CD4-positive, alpha-beta T cell treated with Interleukin-4 for 4 hours (primary cell): ENCODE data around the gene INTS11.

ENCODE experiments used
- DNase-seq: peaks from one replicate; pipeline ENCODE4 v3.0.0-alpha.2; 2020

The INTS11 gene

GRCh38 chr1:1310476-1311053 lies 13.9 kb downstream of the INTS11 start:
- DNase-seq = no peak

GRCh38 chr1:1310109-1310385 lies 14.4 kb downstream of the INTS11 start:
- DNase-seq = no peak

GRCh38 chr1:1309251-1310108 lies 15.0 kb downstream of the INTS11 start:
- DNase-seq = no peak

GRCh38 chr1:1308756-1309250 lies 15.7 kb downstream of the INTS11 start:
- DNase-seq = no peak

GRCh38 chr1:1307923-1308755 lies 16.3 kb downstream of the INTS11 start, which contains the start of the genes ACAP3 and PUSL1:
TSS of gene ACAP3 (minus strand) at chr1:1307930. CDS start at chr1:1307815, 115 bp downstream.
TSS of gene PUSL1 (plus strand) at chr1:1308597. CDS start at chr1:1308644, 47 bp downstream.
- DNase-seq = peak; percentile 88

- DNase-seq = no peak
Observed at GRCh38 chr1:1307261-1307922, 17.1 kb downstream of the INTS11 start.

GRCh38 chr1:1306661-1307260 lies 17.7 kb downstream of the INTS11 start:
- DNase-seq = no peak

- no peak for DNase-seq
Observed at GRCh38 chr1:1306070-1306660, 18.3 kb downstream of the INTS11 start.

- DNase-seq = peak; percentile 73
Observed at GRCh38 chr1:1305300-1306069, 19.0 kb downstream of the INTS11 start.

GRCh38 chr1:1304331-1305299 lies 19.8 kb downstream of the INTS11 start:
- no peak for DNase-seq

GRCh38 chr1:1303736-1304135 lies 20.7 kb downstream of the INTS11 start:
- DNase-seq = no peak

- DNase-seq = no peak
Observed at GRCh38 chr1:1302951-1303509, 21.4 kb downstream of the INTS11 start.

GRCh38 chr1:1302006-1302430 lies 22.4 kb downstream of the INTS11 start:
- no peak for DNase-seq

GRCh38 chr1:1300352-1300739 lies 24.1 kb downstream of the INTS11 start:
- no peak for DNase-seq

- DNase-seq = peak; percentile 14
Observed at GRCh38 chr1:1299686-1300351, 24.6 kb downstream of the INTS11 start.

- DNase-seq = no peak
Observed at GRCh38 chr1:1298861-1299685, 25.4 kb downstream of the INTS11 start.

- no peak for DNase-seq
Observed at GRCh38 chr1:1297802-1298424, 26.5 kb downstream of the INTS11 start.
